Activated naive CD8-positive, alpha-beta T cell treated with anti-CD3 and anti-CD28 coated beads for 36 hours (primary cell): ENCODE measurements around the gene SEC14L6. TPM values are rescaled to one million over a fixed set of nuclear protein-coding genes. Genes with fewer than 3 reads are reported as not detected.
"Not testable (repeated sequence)": the region's sequence is repeated elsewhere in the genome, so short reads cannot be mapped to it uniquely, and the experiment has no call there.

ENCODE experiments used
- DNase-seq: peaks from one replicate; pipeline ENCODE4 v3.0.0; 2021
- H3K27ac Mint-ChIP-seq: one replicate; pipeline ENCODE4 v1.8.0; 2022; ENCODE audit warnings: mild to moderate bottlenecking, moderate library complexity, mixed read lengths
- H3K27me3 Mint-ChIP-seq: one replicate; pipeline ENCODE4 v1.8.0; 2022; ENCODE audit warnings: mild to moderate bottlenecking, mixed read lengths
- H3K36me3 Mint-ChIP-seq: one replicate; pipeline ENCODE4 v1.8.0; 2021; ENCODE audit warnings: mild to moderate bottlenecking, mixed read lengths
- H3K4me1 Mint-ChIP-seq: one replicate; pipeline ENCODE4 v1.8.0; 2021; ENCODE audit warnings: mixed read lengths
- H3K4me3 Mint-ChIP-seq: one replicate; pipeline ENCODE4 v1.8.0; 2022; ENCODE audit warnings: mild to moderate bottlenecking, moderate library complexity, mixed read lengths
- H3K9me3 Mint-ChIP-seq: one replicate; pipeline ENCODE4 v1.8.0; 2022; ENCODE audit warnings: mixed read lengths
- total RNA-seq, 2 experiments: library from RNA; stranded (reverse); gene quantifications; one replicate each; pipeline ENCODE4 v1.2.3, GENCODE V29; 2021

SEC14L6 gene
- total RNA-seq, 2 experiments from 2014 or later = not detected

DNA sequence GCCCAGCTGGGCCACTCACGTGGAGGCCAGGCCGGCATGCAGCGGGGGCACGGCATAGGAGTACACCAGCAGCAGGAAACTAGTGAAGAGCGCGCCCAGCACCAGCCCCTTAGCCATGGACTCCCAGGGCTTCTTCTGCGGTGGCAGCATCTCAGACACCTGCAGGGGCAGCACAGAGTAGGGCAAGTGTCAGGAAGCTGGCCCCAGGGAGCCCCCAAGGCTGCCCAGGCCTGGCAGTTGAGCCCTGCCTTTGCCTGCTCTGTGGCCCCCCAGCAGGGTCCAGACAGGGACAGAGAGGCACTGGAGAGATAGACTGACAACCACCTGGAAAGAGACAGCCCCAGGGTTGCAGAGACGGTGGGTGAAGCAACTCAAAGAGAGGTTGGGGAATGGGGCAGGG lies 10.7 kb upstream of the SEC14L6 start:
- Mint-ChIP-seq H3K9me3 (no peaks in the 10 kb centered on the region), H3K36me3 (no peaks in the 10 kb centered on the region), H3K27me3 (no peaks in the 10 kb centered on the region), H3K4me1 (no peaks in the 10 kb centered on the region), H3K27ac (no peak overlapping the region), H3K4me3 (no peak overlapping the region)
- no peak for DNase-seq

DNA sequence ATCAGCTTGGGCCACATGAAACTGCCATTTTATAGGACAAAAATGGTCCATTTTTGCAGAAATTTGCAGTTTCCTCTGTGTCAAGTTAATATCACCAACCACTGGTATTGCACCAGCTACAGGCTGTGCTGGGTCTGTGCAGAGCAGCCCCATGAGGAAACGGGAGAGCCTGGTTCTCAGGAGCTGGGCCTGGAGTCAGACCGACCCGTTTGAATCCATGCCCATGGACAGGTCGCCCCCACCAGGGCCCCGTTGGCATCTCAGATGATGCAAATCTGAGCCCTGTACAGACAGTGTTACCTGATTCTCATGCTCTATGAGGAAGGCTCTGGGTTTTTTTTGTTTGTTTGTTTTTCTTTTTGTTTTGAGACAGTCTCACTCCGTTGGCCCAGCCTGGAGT lies 9.8 kb upstream of the SEC14L6 start:
- no peak for DNase-seq
- H3K4me3 Mint-ChIP-seq = no peak overlapping the region
- H3K4me1 Mint-ChIP-seq = no peaks in the 10 kb centered on the region
- no peak overlapping the region for H3K27ac Mint-ChIP-seq
- no peaks in the 10 kb centered on the region for H3K27me3 Mint-ChIP-seq
- no peaks in the 10 kb centered on the region for H3K36me3 Mint-ChIP-seq
- H3K9me3 Mint-ChIP-seq = no peaks in the 10 kb centered on the region

DNA sequence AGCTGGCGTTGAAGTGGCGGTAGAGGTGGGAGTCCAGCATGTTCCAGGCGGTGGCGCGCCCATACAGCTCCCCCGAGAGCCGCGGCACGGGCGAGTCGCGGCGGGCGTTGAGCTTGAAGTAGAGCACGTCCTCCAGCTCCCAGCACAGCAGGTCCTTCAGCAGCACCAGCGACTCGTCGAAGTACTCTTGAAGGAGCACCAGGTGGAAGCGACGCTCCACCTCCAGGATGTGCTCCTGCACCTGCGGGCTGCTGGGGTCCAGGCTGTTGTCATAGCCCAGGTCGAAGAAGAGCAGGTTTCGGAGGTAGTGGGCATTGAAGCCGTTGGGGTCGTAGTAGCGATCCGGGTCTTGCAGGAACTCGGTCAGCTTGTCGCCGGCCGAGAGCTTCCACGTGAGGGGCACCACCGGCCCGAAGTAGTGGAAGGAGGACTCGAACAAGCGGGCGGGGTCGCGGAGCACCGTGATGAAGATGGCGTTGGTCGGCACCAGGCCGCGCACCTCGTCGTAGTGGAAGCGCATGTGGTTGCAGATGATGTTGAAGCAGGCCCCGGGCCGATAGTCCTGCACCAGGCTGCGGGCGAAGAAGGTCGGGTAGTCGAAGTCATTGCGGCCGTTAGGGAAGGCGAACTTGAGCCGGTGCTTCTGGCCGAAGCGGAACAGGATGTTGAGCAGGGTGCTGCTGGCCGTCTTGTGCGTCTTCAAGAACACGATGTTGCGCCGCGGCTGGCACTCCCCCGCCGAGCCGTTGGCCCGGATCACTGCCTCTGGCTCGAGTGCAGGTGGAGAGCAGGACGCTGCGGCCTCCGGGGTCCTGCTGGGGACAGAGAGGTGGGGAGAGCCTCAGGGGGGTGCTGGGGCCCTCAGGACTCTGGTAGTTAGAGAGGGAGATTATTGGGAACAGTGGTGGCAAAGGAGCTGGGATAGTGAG lies 9.0 kb upstream of the SEC14L6 start:
- H3K9me3 Mint-ChIP-seq = no peaks in the 10 kb centered on the region
- no peaks in the 10 kb centered on the region for H3K36me3 Mint-ChIP-seq
- no peaks in the 10 kb centered on the region for H3K4me1 Mint-ChIP-seq
- no peak overlapping the region for H3K27ac Mint-ChIP-seq
- H3K4me3 Mint-ChIP-seq = no peak overlapping the region
- DNase-seq = no peak
- H3K27me3 Mint-ChIP-seq = no peaks in the 10 kb centered on the region

DNA sequence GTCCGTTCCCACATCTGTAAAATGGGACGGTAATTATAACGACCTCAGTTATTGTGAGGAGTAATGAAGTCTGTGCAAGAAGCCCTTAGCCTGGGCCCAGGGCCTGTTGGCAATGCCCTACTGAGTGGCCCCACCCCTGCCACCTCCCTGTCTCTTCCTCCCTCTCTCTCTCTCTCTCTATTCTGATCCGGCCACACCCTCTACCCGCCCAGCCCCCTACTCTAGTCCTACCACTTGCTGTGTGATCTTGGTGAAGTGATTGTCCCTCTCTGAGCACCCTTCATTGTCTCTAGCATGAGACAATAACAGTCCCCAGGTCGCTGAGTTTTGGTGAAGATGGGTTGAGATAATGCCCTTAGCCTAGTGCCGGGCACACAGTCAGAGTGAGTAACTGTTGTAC lies 7.4 kb upstream of the SEC14L6 start:
- H3K27me3 Mint-ChIP-seq = no peaks in the 10 kb centered on the region
- H3K9me3 Mint-ChIP-seq = no peaks in the 10 kb centered on the region
- no peak for DNase-seq
- no peak overlapping the region for H3K4me3 Mint-ChIP-seq
- H3K36me3 Mint-ChIP-seq = no peaks in the 10 kb centered on the region
- H3K4me1 Mint-ChIP-seq = no peaks in the 10 kb centered on the region
- H3K27ac Mint-ChIP-seq = no peak overlapping the region

DNA sequence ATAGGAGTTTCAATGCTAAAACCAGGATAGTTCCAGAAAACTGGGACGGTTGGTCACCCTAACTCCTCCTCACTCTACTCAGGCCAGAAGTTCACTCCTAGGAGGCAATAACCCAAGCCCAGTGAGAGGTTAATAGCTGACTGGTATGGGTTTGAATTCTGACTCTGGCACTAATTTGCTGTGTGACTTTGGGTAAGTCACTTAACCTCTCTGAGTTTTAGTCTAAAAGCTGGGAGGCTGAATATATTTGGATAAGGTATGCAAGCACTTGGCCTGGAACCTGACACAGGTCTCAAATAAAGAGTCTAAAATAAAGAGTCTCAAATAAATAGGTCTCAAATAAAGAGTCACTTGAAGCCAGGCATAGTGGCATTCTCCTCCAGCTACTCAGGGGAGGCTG lies 6.2 kb upstream of the SEC14L6 start:
- Mint-ChIP-seq H3K9me3 (no peaks in the 10 kb centered on the region), H3K27me3 (no peaks in the 10 kb centered on the region), H3K4me1 (no peaks in the 10 kb centered on the region), H3K36me3 (no peaks in the 10 kb centered on the region), H3K27ac (no peak overlapping the region), H3K4me3 (no peak overlapping the region)
- no peak for DNase-seq

DNA sequence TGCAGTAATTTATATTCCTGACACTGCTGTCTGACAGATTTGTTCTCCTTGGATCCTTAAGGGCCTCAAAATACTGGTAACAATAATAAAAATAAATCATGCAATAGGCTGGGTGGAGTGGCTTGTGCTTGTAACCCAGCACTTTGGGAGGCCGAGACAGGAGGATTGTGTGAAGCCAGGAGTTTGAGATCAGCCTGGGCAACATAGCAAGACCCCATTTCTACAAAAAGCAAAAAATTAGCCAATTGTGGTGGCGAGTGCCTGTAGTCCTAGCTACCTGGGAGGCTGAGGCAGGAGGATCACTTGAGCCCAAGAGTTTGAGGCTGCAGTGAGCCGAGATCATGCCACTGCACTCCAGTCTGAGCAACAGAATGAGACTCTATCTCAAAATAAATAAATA lies 5.3 kb upstream of the SEC14L6 start:
- not testable (repeated sequence) for H3K4me3 Mint-ChIP-seq, DNase-seq, H3K4me1 Mint-ChIP-seq, H3K27me3 Mint-ChIP-seq, H3K36me3 Mint-ChIP-seq, H3K27ac Mint-ChIP-seq, H3K9me3 Mint-ChIP-seq

DNA sequence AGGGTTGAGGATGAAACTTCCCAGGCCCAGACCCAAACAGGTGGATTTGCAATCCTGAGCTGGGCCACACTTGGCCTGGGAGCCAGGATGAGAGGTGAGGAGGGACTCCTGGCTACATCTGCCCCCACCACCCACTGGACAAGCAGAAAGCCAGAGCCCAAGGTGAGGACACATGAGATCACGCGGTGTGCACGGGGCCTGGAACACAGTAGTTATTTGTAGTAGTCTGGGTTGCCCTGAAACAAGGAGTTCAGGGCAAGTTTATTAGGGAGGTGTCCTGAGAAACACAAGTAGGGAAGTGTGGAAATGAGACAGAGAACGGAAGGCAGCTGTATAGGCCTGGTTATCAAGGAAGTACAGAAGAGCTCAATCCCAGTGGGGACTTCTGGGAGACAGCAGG lies 647 bp upstream of the SEC14L6 start:
- Mint-ChIP-seq H3K27ac (no peak overlapping the region), H3K4me1 (peaks cover 4% of the 10 kb centered on the region), H3K27me3 (peaks cover 27% of the 10 kb centered on the region), H3K4me3 (no peak overlapping the region), H3K36me3 (no peaks in the 10 kb centered on the region), H3K9me3 (no peaks in the 10 kb centered on the region)
- DNase-seq = no peak

DNA sequence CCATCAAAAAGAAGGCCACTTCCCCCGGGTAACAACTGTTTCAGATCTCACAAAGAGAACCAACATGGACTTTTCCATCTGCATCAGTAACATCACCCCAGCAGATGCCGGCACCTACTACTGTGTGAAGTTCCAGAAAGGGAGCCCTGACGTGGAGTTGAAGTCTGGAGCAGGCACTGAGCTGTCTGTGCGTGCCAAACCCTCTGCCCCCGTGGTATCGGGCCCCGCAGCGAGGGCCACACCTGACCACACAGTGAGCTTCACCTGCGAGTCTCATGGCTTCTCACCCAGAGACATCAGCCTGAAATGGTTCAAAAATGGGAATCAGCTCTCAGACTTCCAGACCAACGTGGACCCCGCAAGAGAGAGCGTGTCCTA lies 3.7 kb downstream of the SEC14L6 start:
- H3K27me3 Mint-ChIP-seq = peaks cover 48% of the 10 kb centered on the region
- no peak for DNase-seq
- H3K36me3 Mint-ChIP-seq = no peaks in the 10 kb centered on the region
- H3K4me3 Mint-ChIP-seq = no peak overlapping the region
- H3K9me3 Mint-ChIP-seq = no peaks in the 10 kb centered on the region
- H3K4me1 Mint-ChIP-seq = peaks cover 4% of the 10 kb centered on the region
- H3K27ac Mint-ChIP-seq = no peak overlapping the region

DNA sequence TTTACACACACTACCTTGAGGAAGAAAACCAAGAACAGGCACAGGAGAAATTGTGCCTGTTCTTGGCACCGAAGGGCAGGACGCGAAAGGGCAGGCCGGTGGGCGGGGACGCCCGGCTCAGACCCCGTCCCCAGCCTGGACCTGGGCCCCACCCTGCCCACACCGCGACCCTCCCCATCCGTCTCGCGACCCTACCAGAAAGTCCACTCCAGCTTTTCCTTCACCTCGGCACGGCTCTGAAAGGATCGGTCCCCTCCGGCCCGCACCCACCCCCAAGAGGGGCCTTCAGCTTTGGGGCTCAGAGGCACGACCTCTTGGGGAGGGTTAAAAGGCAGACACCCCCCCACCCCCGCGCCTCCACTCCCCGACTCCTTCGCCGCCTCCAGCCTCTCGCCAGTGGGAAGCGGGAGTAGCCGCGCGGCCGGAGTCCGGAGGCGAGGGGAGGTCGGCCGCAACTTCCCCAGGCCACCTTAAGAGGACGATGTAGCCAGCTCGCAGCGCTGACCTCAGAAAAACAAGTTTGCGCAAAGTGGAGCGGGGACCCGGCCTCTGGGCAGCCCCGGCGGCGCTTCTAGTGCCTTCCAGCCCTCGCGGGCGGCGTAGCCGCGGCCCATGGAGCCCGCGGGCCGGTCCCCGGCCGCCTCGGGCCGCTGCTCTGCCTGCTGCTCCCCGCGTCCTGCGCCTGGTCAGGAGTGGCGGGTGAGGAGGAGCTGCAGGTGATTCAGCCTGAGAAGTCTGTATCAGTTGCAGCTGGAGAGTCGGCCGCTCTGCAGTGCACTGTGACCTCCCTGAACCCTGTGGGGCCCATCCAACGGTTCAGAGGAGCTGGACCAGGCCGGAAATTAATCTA lies 4.4 kb downstream of the SEC14L6 start:
- DNase-seq = no peak
- peaks cover 4% of the 10 kb centered on the region for H3K4me1 Mint-ChIP-seq
- no peak overlapping the region for H3K27ac Mint-ChIP-seq
- H3K9me3 Mint-ChIP-seq = no peaks in the 10 kb centered on the region
- H3K27me3 Mint-ChIP-seq = peaks cover 48% of the 10 kb centered on the region
- no peak overlapping the region for H3K4me3 Mint-ChIP-seq
- no peaks in the 10 kb centered on the region for H3K36me3 Mint-ChIP-seq

DNA sequence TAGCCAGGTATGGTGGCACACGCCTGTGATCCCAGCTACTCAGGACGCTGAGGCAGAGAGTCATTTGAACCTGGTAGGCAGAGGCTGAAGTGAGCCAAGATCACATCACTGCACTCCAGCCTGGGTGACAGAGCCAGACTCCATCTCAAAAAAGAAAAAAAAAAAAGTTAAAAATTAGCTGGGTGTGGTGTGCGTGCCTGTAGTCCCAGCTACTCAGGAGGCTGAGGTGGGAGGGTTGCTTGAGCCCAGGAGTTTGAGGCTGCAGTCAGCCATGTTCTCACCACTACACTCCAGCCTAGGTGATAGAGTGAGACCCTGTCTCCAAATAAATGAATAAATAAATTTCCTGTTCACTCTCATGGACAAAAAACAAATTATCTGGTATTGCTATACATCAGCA lies 5.0 kb downstream of the SEC14L6 start:
- not testable (repeated sequence) for H3K4me3 Mint-ChIP-seq, H3K4me1 Mint-ChIP-seq, H3K9me3 Mint-ChIP-seq, H3K27ac Mint-ChIP-seq, H3K36me3 Mint-ChIP-seq, DNase-seq
- peaks cover 48% of the 10 kb centered on the region for H3K27me3 Mint-ChIP-seq

DNA sequence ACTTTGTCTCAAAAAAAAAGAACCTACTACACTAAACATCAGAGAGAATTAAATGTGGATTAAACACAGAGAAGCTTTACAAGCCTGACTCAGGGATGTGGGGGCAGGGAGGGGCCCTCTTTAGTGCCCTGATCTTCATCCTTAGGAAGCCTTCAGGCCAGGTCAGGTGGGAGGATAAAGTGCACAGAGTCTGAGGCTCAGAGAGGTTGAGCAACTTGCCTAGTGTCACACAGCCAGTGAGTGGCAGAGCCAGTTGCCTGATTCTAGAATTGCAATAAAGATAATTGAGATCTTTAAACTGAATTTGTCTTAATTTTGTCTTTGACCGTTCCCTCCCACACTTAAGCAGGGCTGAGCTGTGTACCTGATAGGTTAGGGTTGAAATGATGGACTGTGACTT lies 7.2 kb downstream of the SEC14L6 start:
- Mint-ChIP-seq H3K27me3 (peaks cover 37% of the 10 kb centered on the region), H3K4me3 (no peak overlapping the region), H3K27ac (no peak overlapping the region), H3K9me3 (no peaks in the 10 kb centered on the region), H3K4me1 (peaks cover 8% of the 10 kb centered on the region), H3K36me3 (no peaks in the 10 kb centered on the region)
- no peak for DNase-seq

DNA sequence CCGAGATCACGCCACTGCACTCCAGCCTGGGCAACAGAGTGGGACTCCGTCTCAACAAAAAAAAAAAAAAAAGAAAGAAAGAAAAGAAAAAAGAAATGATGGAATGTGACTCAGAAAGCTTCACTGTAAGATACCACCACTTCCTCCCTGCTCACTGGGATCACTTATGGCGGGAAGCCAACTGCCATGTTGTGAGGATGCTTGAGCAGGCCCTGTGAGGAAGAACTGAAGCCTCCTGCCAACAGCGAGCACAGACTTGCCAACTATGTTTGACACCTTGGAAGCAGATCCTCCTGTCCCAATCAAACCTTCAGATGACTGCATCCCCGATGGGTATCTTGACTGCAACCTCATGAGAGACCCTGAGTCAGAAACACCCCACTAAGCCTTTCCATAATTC lies 8.3 kb downstream of the SEC14L6 start:
- peaks cover 8% of the 10 kb centered on the region for H3K4me1 Mint-ChIP-seq
- no peak for DNase-seq
- H3K27ac Mint-ChIP-seq = no peak overlapping the region
- no peaks in the 10 kb centered on the region for H3K36me3 Mint-ChIP-seq
- no peaks in the 10 kb centered on the region for H3K9me3 Mint-ChIP-seq
- H3K4me3 Mint-ChIP-seq = no peak overlapping the region
- peaks cover 30% of the 10 kb centered on the region for H3K27me3 Mint-ChIP-seq

DNA sequence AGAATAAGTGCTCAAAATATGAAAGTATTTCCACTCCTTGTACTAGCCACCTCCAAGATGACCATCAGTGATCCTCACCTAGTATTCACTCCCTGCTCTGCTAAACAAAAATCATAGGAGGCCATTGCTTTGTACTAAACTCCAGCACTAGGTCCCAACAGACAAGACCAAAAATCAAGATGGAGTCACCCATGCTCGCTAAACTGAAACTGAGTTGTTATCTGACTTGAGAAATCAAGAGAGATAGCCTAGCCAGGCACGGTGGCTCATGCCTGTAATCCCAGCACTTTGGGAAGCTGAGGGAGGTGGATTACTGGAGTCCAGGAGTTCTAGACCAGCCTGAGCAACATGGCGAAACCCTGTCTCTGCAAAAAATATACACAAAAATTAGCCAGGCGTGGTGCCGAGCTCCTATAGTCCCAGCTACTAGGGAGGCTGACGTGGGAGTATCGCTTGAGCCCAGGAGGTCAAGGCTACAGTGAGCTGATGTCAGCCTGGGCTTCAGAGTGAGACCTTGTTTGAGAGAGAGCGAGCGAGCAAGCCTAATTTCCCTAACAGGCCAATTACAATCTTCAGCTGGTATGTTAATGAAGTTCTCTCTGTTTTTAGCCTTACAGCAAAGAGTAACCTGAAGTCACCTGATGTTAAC lies 9.3 kb downstream of the SEC14L6 start:
- peaks cover 3% of the 10 kb centered on the region for H3K4me1 Mint-ChIP-seq
- no peak overlapping the region for H3K4me3 Mint-ChIP-seq
- DNase-seq = no peak
- no peaks in the 10 kb centered on the region for H3K9me3 Mint-ChIP-seq
- peaks cover 21% of the 10 kb centered on the region for H3K27me3 Mint-ChIP-seq
- no peaks in the 10 kb centered on the region for H3K36me3 Mint-ChIP-seq
- H3K27ac Mint-ChIP-seq = no peak overlapping the region

DNA sequence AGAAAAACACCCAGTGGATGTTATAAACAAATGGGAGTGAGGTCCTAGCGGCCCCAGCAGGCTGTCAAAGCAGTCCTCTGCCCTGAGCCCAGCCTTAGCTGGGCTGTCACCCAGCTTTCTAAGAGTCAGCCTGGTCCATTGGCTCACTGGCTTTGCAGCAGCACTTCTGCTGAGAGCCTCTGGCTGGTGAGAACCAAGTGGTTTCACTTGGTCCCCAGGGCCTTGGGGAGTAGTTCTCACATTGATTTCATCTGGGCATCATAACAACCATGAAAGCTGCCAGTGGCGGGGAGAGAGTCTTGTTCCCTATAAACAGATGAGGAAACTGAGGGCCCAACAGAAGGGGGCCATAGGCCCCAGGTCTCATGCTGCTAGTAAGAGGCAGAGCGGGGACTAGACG lies 11.4 kb downstream of the SEC14L6 start:
- no peak overlapping the region for H3K4me3 Mint-ChIP-seq
- H3K27ac Mint-ChIP-seq = no peak overlapping the region
- peaks cover 4% of the 10 kb centered on the region for H3K27me3 Mint-ChIP-seq
- no peaks in the 10 kb centered on the region for H3K9me3 Mint-ChIP-seq
- DNase-seq = no peak
- no peaks in the 10 kb centered on the region for H3K36me3 Mint-ChIP-seq
- H3K4me1 Mint-ChIP-seq = peaks cover 3% of the 10 kb centered on the region
